ENCODE results near the gene C1orf167.

- no peak for TF ChIP-seq CTCF (IDR thresholded peaks at IDR 0.05; ENCODE audit: low read length)
- no peak for TF ChIP-seq EZH2 (IDR thresholded peaks at IDR 0.05; ENCODE audit: borderline replicate concordance, low read length)
These were observed 55.2 kb downstream of the C1orf167 start for GRCh38 chr1:11817192-11817591.
